GM23338 (cell line): ENCODE measurements around the gene OVCA2. TPM values are rescaled to one million over a fixed set of nuclear protein-coding genes. Genes with fewer than 3 reads are reported as not detected.
A peak's percentile ranks its signal among the peaks of the same experiment; 100 is the strongest.

Experiments used
- ATAC-seq: fragments of 200-7000 bp; cut with Tn5 transposase; 3 replicates; pipeline ENCODE4 v1.9.1; 2020
- DNase-seq: peaks from one replicate; pipeline ENCODE4 v3.0.0-alpha.2; 2015; ENCODE audit warnings: low spot score
- H2AFZ ChIP-seq: fragments of 200-600 bp; sonication (generic); 2 replicates; pipeline ENCODE4 v1.8.0; 2016; ENCODE audit warnings: antibody characterized with exemption, mild to moderate bottlenecking, moderate library complexity
- H3F3A ChIP-seq: fragments of 200-600 bp; sonication (generic); replicated peaks from 2 replicates; pipeline ENCODE4 v1.8.0; 2017; ENCODE audit warnings: antibody characterized with exemption, mixed run types, low read depth
- H3K27ac ChIP-seq: fragments of 200-600 bp; sonication (generic); 2 replicates; pipeline ENCODE4 v1.6.1; 2016; ENCODE audit warnings: low read depth
- H3K27me3 ChIP-seq: fragments of 200-600 bp; sonication (generic); 2 replicates; pipeline ENCODE4 v1.8.0; 2016; ENCODE audit warnings: mild to moderate bottlenecking, mixed run types, moderate library complexity; ENCODE audit not compliant: insufficient read depth
- H3K36me3 ChIP-seq: fragments of 200-600 bp; sonication (generic); 2 replicates; pipeline ENCODE4 v1.8.0; 2016; ENCODE audit warnings: mild to moderate bottlenecking; ENCODE audit not compliant: insufficient read depth
- H3K4me1 ChIP-seq: fragments of 200-600 bp; sonication (generic); 2 replicates; pipeline ENCODE4 v1.8.0; 2016; ENCODE audit warnings: mild to moderate bottlenecking, moderate library complexity; ENCODE audit not compliant: insufficient read depth
- H3K4me2 ChIP-seq: fragments of 200-600 bp; sonication (generic); 2 replicates; pipeline ENCODE4 v1.7.1; 2017; ENCODE audit warnings: mixed run types
- H3K4me3 ChIP-seq: fragments of 200-600 bp; sonication (generic); 2 replicates; pipeline ENCODE4 v1.6.1; 2016; ENCODE audit warnings: mixed run types
- H3K79me2 ChIP-seq: fragments of 200-600 bp; sonication (generic); replicated peaks from 2 replicates; pipeline ENCODE4 v1.8.0; 2017; ENCODE audit warnings: mild to moderate bottlenecking; ENCODE audit not compliant: insufficient read depth
- H3K9me2 ChIP-seq: fragments of 200-600 bp; sonication (generic); 2 replicates; pipeline ENCODE4 v1.8.0; 2017; ENCODE audit not compliant: insufficient read depth
- H4K20me1 ChIP-seq: fragments of 200-600 bp; sonication (generic); replicated peaks from 2 replicates; pipeline ENCODE4 v1.8.0; 2017; ENCODE audit warnings: mild to moderate bottlenecking; ENCODE audit not compliant: insufficient read depth
- H3K27ac Mint-ChIP-seq: 2 replicates; pipeline ENCODE4 v1.8.0; 2020; ENCODE audit warnings: inconsistent platforms, mild to moderate bottlenecking, moderate library complexity, mixed read lengths
- H3K27me3 Mint-ChIP-seq: 3 replicates; pipeline ENCODE4 v1.8.0; 2022; ENCODE audit warnings: low read depth, mild to moderate bottlenecking, moderate library complexity, mixed read lengths, inconsistent platforms; ENCODE audit not compliant: insufficient read depth, poor library complexity
- H3K36me3 Mint-ChIP-seq: 3 replicates; pipeline ENCODE4 v1.8.0; 2021; ENCODE audit warnings: low read depth, mild to moderate bottlenecking, inconsistent platforms, moderate library complexity, mixed read lengths
- H3K4me1 Mint-ChIP-seq: 3 replicates; pipeline ENCODE4 v1.8.0; 2020; ENCODE audit warnings: mild to moderate bottlenecking, inconsistent platforms, mixed read lengths
- H3K4me3 Mint-ChIP-seq: 3 replicates; pipeline ENCODE4 v1.8.0; 2021; ENCODE audit warnings: moderate library complexity, mild to moderate bottlenecking, inconsistent platforms, mixed read lengths
- H3K9me3 Mint-ChIP-seq: 3 replicates; pipeline ENCODE4 v1.8.0; 2020; ENCODE audit warnings: moderate library complexity, mild to moderate bottlenecking, inconsistent platforms, mixed read lengths
- CREB1 ChIP-seq: fragments of 250-450 bp; sonication (Bioruptor Pico); IDR thresholded peaks from 2 replicates; pipeline ENCODE4 v1.5.0; 2020; ENCODE audit warnings: low read depth, mild to moderate bottlenecking, moderate library complexity
- CTCF ChIP-seq, 2 experiments: fragments of 200-600 bp in 1 of 2; sonication (generic) in 1 of 2; conservative IDR thresholded peaks; 2 replicates each; pipeline versions ENCODE4 v1.5.1 to v1.6.1; 2016 to 2017; ENCODE audit warnings: antibody characterized with exemption in 2 of 2, low read depth in 2 of 2, mild to moderate bottlenecking in 2 of 2, moderate library complexity in 1 of 2
- EZH2 ChIP-seq: fragments of 200-600 bp; sonication (generic); IDR thresholded peaks from one replicate; pipeline ENCODE4 v1.8.0; 2017; ENCODE audit warnings: antibody characterized with exemption, mild to moderate bottlenecking, low read depth; ENCODE audit not compliant: unreplicated experiment
- EZH2phosphoT487 ChIP-seq: fragments of 200-600 bp; sonication (generic); IDR thresholded peaks from one replicate; pipeline ENCODE4 v1.8.1; 2018; ENCODE audit warnings: antibody characterized with exemption; ENCODE audit not compliant: unreplicated experiment
- JUNB ChIP-seq: IDR thresholded peaks from one replicate; pipeline ENCODE4 v1.6.1; 2016; ENCODE audit warnings: antibody characterized with exemption; ENCODE audit not compliant: unreplicated experiment
- POLR2AphosphoS5 ChIP-seq: IDR thresholded peaks from 2 replicates; pipeline ENCODE4 v1.6.1; 2016; ENCODE audit warnings: antibody characterized with exemption, low read depth
- ZNF331 ChIP-seq: fragments of 250-450 bp; sonication (Bioruptor Pico); IDR thresholded peaks from 2 replicates; pipeline ENCODE4 v1.5.0; 2020; ENCODE audit warnings: low read depth, mild to moderate bottlenecking, moderate library complexity
- polyA plus RNA-seq: library from polyadenylated mRNA; unstranded; fragments of >200 nt; fragmentation: Nextera tagmentation; extraction: Ambion mirVana; gene quantifications from 2 replicates; pipeline ENCODE4 v1.2.1, GENCODE V29; 2016
- total RNA-seq: library from RNA; depleted of rRNA; stranded (reverse); fragments of >200 nt; shearing (Covaris generic); gene quantifications from 2 replicates; pipeline ENCODE4 v1.2.3, GENCODE V29; 2014
- TF ChIP-seq, protein P1 (sequence below): fragments of 250-450 bp; sonication (Bioruptor Pico); IDR thresholded peaks from 2 replicates; pipeline ENCODE4 v1.5.0; 2020; ENCODE audit warnings: mild to moderate bottlenecking, moderate library complexity

OVCA2 gene
- total and polyA plus RNA-seq, 2 experiments from 2014 or later = 15.9 to 21.3 TPM

DNA sequence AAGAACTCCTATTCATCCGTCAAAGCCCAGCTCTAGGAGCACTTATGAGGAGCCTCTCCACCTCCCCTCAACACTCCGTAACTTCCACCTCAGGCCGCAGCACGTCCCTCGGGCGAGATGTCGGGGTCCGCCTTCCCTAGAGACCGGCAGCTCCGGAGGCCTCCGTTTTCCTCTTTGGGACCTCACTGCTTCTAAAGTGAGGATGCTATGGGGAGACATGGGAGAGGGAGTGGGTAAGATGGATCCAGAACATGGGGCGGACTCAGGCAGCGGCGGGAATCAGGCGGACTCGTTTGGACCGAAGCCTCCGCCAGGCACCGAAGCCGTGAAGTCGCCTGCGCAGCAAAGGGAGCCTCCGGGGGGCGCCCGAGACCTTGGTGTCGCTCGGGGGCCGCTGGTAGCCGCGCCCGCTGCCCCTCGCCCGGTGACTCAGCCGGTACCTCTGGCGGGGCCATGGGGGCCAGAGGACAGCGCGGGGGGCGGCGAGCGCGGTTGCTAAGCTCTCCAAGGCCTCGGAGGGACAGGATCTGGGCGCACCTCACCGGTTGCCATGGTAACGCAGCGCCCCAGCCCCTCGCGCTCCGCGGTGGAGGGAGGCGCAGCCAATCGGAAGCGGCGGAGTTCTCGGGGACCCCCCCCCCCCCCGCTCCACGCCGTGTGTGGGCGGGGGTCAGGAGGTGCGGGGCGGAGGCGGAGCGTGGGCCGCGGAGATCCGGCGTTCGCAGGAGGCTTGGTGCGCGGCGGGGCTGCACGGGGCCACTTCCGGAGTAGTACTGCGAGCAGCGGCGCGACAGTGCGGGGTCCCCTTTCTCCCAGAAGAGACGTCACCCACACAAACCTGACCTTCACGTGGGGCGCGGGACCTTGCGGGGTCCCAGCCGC lies 11.8 kb downstream of the OVCA2 start:
- ATAC-seq (peak; percentile 4), DNase-seq (peak; percentile 88)
- no peaks in the 10 kb centered on the region for H3K36me3 ChIP-seq
- H3K9me2 ChIP-seq = no peaks in the 10 kb centered on the region
- no peak overlapping the region for H3K27ac ChIP-seq
- TF ChIP-seq EZH2phosphoT487 (no peak), EZH2 (peak; percentile 83), POLR2AphosphoS5 (no peak), ZNF331 (CRISPR knock-in tag) (no peak), CTCF (conservative IDR thresholded peaks at IDR 0.05; ENCODE audit: low read depth in 2 of 2) (peak; percentile 60 to 75)
- H3K4me3 ChIP-seq = peak overlapping the region; percentile 59
- Mint-ChIP-seq H3K9me3 (no peaks in the 10 kb centered on the region; the same call in 2 of the 3 replicates), H3K36me3 (no peaks in the 10 kb centered on the region; the same call in 2 of the 3 replicates), H3K27me3 (peaks cover 65% of the 10 kb centered on the region), H3K27ac (no peak overlapping the region), H3K4me3 (peak overlapping the region; percentile 65), H3K4me1 (no peaks in the 10 kb centered on the region; the same call in 2 of the 3 replicates)
- H3K79me2 ChIP-seq = no peaks in the 10 kb centered on the region
- no peak overlapping the region; the same call in 1 of the 2 replicates for H2AFZ ChIP-seq
- H4K20me1 ChIP-seq = no peaks in the 10 kb centered on the region; the same call in 1 of the 2 replicates
- H3K4me2 ChIP-seq = peak overlapping the region; percentile 81
- H3K27me3 ChIP-seq = peaks cover 93% of the 10 kb centered on the region
- H3F3A ChIP-seq = peaks cover 12% of the 10 kb centered on the region; the same call in 1 of the 2 replicates
- peaks cover 6% of the 10 kb centered on the region; the same call in 1 of the 2 replicates for H3K4me1 ChIP-seq

- Mint-ChIP-seq H3K36me3 (no peaks in the 10 kb centered on the region; the same call in 2 of the 3 replicates), H3K4me1 (no peaks in the 10 kb centered on the region; the same call in 2 of the 3 replicates), H3K4me3 (peak overlapping the region; percentile 57), H3K27me3 (peaks cover 62% of the 10 kb centered on the region), H3K27ac (no peak overlapping the region), H3K9me3 (no peaks in the 10 kb centered on the region; the same call in 2 of the 3 replicates)
- Histone ChIP-seq H3K4me2 (peak overlapping the region; percentile 81), H3K27ac (no peak overlapping the region), H2AFZ (no peak overlapping the region), H3K27me3 (peaks cover 93% of the 10 kb centered on the region), H3K79me2 (no peaks in the 10 kb centered on the region), H3K4me3 (peak overlapping the region; percentile 59), H3F3A (peaks cover 10% of the 10 kb centered on the region; the same call in 1 of the 2 replicates), H3K4me1 (peaks cover 6% of the 10 kb centered on the region; the same call in 1 of the 2 replicates), H4K20me1 (no peaks in the 10 kb centered on the region; the same call in 1 of the 2 replicates), H3K9me2 (no peaks in the 10 kb centered on the region), H3K36me3 (no peaks in the 10 kb centered on the region)
- no peak for ATAC-seq
- DNase-seq = no peak
- no peak for TF ChIP-seq CREB1 (CRISPR knock-in tag)
- TF ChIP-seq POLR2AphosphoS5 = no peak
- TF ChIP-seq JUNB = no peak
- TF ChIP-seq, protein P1, sequence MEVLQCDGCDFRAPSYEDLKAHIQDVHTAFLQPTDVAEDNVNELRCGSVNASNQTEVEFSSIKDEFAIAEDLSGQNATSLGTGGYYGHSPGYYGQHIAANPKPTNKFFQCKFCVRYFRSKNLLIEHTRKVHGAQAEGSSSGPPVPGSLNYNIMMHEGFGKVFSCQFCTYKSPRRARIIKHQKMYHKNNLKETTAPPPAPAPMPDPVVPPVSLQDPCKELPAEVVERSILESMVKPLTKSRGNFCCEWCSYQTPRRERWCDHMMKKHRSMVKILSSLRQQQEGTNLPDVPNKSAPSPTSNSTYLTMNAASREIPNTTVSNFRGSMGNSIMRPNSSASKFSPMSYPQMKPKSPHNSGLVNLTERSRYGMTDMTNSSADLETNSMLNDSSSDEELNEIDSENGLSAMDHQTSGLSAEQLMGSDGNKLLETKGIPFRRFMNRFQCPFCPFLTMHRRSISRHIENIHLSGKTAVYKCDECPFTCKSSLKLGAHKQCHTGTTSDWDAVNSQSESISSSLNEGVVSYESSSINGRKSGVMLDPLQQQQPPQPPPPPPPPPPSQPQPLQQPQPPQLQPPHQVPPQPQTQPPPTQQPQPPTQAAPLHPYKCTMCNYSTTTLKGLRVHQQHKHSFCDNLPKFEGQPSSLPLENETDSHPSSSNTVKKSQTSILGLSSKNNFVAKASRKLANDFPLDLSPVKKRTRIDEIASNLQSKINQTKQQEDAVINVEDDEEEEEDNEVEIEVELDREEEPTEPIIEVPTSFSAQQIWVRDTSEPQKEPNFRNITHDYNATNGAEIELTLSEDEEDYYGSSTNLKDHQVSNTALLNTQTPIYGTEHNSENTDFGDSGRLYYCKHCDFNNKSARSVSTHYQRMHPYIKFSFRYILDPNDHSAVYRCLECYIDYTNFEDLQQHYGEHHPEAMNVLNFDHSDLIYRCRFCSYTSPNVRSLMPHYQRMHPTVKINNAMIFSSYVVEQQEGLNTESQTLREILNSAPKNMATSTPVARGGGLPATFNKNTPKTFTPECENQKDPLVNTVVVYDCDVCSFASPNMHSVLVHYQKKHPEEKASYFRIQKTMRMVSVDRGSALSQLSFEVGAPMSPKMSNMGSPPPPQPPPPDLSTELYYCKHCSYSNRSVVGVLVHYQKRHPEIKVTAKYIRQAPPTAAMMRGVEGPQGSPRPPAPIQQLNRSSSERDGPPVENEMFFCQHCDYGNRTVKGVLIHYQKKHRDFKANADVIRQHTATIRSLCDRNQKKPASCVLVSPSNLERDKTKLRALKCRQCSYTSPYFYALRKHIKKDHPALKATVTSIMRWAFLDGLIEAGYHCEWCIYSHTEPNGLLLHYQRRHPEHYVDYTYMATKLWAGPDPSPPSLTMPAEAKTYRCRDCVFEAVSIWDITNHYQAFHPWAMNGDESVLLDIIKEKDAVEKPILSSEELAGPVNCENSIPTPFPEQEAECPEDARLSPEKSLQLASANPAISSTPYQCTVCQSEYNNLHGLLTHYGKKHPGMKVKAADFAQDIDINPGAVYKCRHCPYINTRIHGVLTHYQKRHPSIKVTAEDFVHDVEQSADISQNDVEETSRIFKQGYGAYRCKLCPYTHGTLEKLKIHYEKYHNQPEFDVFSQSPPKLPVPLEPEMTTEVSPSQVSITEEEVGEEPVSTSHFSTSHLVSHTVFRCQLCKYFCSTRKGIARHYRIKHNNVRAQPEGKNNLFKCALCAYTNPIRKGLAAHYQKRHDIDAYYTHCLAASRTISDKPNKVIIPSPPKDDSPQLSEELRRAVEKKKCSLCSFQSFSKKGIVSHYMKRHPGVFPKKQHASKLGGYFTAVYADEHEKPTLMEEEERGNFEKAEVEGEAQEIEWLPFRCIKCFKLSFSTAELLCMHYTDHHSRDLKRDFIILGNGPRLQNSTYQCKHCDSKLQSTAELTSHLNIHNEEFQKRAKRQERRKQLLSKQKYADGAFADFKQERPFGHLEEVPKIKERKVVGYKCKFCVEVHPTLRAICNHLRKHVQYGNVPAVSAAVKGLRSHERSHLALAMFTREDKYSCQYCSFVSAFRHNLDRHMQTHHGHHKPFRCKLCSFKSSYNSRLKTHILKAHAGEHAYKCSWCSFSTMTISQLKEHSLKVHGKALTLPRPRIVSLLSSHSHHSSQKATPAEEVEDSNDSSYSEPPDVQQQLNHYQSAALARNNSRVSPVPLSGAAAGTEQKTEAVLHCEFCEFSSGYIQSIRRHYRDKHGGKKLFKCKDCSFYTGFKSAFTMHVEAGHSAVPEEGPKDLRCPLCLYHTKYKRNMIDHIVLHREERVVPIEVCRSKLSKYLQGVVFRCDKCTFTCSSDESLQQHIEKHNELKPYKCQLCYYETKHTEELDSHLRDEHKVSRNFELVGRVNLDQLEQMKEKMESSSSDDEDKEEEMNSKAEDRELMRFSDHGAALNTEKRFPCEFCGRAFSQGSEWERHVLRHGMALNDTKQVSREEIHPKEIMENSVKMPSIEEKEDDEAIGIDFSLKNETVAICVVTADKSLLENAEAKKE (CRISPR knock-in tag) = no peak
These were observed 12.4 kb downstream of the OVCA2 start for GRCh38 chr17:2054262-2054511.
